CD4-positive, alpha-beta T cell treated with Interferon alpha-2 for 1 hour (primary cell): Measurements from ENCODE around the gene GPX5.
A peak's percentile ranks its signal among the peaks of the same experiment; 100 is the strongest.
"Not testable (repeated sequence)": the region's sequence is repeated elsewhere in the genome, so short reads cannot be mapped to it uniquely, and the experiment has no call there.

Experiments
- DNase-seq, 2 donors: peaks; one replicate each; pipeline ENCODE4 v3.0.0-alpha.2; 2020 to 2022

Gene GPX5

DNA sequence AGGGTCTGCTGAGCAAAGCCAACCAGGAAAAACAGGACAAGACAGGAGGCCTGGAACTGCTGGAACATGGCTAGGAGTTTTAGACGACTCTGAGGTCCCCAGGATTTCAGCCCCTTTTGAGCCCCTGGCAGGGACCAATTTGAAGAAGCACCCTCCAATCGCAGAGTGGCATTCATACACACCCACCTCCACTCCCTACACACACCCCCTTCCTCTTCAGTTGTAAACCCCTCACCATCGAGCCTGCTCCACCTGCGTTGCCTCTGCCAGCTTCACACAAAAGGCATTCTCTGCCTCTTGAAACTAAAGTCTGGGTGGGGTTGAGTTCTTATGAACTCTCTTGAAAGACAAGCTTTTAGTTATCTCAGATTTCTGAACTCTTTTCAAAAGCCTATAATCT lies 10.0 kb upstream of the GPX5 start, which contains the start of gene GPX6:
Gene GPX6 (minus strand): TSS at position 118 of the 400 bp plus-strand sequence. CDS start 50 bp downstream, at position 68.
- no peak for DNase-seq

DNA sequence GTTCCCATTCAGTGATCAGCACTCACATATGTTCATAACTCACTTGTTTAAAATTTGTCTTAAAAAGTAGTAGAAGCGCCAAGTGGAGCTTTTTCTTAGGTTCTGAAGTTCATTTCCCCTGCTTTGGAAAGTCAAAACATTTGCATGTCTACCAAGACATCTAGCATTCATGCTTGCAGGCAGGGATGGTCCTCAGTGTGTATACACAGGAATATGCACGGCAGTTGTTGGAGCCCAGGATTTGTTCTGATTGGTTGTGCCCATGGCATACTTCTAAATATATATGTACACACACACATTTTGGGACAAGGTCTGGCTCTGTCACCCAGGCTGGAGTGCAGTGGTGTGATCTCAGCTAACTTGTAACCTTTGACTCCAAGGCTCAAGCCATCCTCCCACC lies 7.7 kb upstream of the GPX5 start:
- DNase-seq: no peak

DNA sequence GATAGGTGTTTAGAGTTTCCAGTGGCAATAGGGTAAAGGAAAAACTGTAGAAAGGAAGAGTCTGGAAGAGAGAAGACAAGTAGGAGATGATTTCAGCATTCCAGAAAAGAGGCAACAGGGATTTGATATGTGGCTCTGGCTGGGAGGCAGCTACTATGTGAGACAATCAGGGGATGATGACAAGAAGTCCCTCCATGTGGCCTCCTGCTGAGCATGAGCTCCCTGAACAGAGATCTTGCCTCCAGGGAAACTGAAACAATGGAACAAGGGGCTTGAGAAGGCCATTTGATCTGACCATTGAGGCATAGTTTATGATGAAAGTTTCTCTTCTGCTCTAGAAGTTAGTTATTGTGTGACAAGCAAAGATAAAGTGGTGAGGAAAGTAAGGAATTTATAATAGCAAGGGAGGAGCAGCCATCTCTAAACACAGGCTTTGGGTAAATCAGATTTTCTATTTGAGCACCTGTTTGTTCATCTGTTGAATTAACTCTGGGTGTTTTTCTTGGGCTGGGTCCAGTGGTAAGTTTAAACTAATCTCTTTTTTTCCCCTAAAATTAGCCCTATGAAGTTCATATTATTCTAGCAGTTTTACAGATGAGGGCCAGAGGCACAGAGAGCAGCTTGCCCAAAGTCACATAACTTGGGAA lies 3.0 kb upstream of the GPX5 start:
- no peak for DNase-seq

DNA sequence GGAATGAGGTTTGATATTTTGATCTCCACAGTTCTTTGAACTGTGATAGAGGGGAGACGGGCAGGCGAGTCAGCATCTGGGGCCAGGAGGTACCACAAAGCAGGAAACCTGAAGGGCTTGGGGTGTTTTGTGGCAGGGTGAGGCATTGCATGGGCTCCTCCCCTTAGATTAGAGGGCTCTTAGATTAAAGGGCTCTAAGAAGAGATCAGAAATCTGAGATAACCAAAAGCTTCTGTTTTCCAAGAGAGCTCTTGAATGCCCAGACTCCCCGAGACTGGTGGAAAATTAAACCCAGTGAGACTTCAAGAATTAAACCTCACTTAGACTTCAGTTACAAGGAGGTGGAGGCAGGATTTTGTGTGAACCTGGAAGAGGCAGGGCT lies 2.4 kb upstream of the GPX5 start:
- peak; percentile 12 to 54 for DNase-seq

DNA sequence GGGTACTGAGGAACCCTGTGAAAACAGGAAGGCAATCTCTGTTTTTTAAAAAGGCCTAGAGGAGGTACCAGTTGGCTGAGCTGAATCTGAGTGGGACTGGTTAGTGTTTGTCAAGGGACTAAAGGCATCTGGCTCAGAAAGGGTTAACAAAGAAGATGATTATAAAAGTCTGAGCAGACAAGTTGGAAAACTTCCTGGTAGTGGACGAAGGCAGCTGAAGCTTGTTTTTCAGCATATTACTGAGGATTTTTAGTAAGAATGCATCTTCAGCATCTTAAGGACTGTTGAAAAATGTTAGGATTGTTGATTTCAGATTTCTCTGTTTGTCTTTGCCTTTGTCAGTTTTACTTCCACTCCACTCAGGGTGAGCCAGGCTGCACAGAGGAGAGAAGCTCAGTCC lies 5.1 kb downstream of the GPX5 start:
- no peak for DNase-seq

DNA sequence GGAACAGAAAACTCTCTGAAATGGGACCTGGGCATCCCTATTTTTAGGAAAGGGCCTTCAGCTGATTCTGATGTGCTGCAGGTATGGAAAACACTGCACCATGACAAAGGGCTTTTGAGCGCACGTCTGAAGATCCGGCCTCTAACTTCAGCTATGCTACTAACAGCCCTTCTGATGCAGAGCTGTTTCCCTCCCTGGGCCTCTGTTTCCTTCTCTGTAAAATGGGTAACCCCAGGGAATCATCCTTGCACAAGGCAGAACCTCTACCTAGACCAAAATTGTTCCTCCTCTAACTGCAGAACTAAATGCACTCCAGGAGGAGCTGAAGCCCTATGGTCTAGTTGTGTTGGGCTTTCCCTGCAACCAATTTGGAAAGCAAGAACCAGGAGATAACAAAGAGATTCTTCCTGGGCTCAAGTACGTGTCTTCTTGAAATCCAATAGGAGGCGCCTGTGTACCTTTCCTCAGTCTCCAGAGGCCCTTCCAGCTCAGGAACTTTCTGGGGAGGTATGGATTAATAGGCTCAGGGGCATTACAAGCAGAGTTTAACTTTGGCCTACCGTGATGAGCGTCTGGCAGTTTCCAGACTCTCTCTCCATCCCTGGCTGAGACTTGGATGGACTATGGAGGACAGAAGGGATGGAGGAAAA lies 5.9 kb downstream of the GPX5 start:
- DNase-seq: no peak

DNA sequence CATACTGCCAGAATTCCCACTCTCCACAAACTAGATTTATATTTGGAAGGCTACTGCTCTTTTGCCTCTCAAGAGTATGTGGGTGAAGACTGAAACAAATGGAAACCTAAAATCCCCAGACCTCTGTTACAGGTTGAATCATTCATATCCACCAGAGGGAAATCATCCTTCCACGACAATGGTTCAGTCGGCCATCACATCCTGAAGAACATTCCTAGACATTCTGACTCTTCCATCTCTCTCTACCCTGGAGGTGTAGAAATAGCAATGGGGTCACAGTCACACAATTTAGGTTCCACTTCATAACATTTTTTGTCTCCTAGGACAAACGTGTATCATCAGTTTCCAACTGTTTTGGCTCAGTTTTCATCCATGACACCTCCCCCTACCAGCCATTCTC lies 8.6 kb downstream of the GPX5 start:
- no peak for DNase-seq

DNA sequence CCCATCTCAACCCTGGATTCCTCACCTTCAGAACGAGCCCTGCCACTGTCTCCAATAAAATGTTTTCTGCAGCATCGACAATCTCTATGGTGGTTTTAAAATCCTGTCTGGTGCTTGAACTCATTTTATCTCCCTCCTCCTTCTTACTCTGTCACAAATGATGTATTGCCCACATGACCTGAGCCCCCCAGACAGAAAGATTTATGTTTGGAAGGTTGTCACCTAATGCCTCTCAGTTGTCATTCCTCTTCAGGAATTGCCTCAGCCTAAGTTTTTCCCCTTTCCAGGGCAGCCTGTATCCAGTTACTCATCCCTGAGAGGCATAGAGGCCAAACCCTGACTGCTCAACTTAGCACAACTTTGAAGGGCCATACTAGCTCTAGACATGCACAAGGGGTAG lies 9.2 kb downstream of the GPX5 start:
- no peak for DNase-seq

DNA sequence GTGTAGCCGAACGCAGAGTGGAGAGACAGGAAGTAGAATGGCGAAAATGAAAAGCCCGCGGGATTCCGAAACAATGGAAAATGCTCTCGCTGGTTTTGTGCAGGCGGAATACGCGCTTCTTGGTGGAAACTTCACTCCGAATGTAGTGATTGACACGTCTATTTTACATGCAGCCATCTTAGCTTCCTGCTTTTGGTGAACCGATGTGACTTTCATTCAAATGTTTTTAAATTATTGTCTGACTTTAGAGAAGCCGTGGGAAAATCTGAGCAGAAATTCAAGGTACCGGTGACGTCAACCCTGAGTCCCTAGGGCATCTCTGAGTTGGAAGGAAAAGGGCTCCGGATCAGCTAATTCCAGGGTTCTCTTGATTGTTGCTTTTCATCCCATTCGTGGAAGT lies 11.4 kb downstream of the GPX5 start:
- DNase-seq: peak in 1 of 2 donors; percentile 13

DNA sequence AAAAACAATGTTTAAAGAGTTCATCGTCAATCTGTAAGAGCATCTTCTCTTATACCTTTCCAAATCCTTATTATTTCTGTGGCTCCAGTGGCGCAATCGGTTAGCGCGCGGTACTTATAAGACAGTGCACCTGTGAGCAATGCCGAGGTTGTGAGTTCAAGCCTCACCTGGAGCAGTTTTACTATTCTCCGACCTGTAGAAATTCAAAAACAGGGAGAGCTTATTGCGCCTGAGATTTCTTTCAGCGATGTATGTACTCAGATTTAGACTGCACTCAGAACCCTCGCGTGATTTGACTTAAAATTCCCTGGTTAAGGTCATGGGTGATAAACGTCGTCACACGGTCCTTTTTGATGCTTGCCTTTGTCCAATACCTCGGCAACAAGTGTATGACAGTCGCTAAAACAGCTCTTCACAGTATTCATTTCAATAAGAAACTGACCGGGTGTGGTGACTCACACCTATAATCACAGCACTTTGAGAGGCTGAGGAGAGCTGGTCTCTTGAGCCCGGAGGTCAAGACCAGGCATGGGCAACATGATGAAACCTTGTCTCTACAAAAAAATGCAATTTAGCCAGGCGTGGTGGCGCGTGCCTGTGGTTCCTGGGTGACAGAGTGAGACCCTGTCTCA lies 11.9 kb downstream of the GPX5 start:
- DNase-seq: peak; percentile 19 to 49

DNA sequence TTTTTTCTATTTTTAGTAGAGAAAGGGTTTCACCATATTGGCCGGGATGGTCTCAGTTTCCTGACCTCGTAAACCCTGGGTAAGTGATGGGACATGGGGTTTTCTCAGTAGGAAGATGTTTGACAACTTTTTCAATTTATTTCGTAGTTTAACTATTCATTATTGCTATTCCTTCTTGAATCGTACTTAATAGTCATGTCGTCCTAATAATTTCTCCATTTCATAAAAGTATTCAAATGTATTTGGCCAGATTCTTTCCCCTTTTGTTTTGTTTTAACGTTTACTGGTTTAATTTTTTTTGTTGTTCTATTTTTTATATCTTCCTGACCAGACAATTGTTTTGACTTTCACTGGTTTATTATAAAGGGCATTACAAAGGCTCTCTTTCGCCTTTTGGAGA lies 16.3 kb downstream of the GPX5 start:
- no peak for DNase-seq

DNA sequence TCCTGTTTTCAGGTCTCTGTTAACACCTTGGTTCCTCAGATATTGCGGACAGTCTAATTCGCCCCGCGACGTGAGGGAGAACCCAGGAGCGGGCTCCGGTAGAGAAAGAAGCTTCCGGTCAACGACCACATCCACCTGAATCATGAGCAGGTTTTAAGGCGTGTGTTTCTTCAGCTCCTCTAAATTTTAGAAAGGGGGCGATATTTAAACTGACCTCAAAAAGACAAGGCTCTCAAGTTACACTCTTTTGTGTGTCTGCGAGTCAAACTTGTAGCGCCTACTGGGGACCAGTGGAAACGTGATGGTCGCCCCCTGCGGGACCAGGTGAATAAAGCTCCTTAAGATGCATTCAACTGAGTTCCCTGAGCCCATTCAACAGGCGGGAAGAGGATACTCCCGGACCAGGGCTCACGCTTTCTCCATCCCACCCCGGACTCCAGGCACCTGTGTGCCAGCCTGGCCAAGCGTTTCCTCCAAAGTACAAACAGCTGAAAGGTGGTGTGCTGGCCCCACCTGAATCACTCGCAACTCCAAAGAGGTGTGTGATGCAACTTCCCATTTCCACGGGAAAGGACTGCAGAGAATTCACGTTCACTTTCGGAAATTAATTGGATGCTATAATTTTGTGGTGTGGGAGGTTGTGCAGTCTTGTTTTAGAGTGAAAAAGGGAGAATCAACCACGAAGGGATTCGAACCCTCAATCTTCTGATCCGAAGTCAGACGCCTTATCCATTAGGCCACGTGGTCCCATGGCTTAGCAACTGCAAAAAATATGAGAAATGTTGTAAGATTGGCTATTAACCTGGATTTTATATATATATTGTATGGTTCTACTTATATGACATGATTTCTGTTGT lies 17.0 kb downstream of the GPX5 start:
- peak; percentile 49 to 70 for DNase-seq

DNA sequence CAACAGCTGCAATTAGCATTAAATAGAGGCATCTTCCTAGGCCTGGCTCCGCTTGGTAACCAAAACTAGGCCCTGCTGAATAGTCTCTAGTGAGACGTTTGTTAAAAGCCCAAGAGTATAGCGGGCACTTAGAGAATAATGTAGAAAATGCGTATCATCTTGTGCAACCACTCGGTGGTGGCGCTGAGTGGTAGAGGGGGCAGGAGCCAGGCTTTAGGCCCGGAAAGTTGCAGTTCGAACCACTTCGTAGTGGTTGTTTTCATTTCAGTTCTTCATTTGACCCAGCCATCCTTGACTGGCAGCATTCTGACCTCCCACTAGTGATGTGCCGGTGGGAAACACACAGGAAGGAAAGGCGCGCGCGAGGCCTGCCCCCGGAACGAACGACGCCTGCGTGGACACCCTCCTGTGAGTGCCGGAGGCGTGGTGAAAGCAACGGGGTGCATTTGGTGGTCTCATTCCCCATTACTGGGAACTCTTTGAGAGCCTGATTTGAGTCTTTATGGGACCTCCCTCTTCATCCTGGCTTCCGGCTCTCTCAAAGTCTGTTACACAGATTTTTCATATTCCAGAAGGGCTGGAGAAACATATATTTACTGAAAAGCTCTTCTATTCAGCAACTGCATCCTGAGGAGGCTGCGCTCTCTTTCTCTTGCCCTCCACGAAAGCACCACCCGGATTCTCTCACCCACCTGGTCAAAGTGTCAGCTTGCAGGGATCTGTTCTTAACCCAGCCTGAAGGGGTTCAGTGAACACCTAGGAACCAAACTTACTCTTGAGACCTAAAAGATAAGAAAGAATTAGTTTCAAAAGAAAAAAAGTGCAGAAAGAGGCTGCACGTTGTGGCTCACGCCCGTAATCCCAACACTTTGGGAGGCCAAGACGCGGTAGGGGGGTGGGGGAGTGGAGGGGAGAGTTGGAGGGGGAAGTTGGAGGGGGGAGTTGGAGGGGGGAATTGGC lies 18.2 kb downstream of the GPX5 start:
- peak in 1 of 2 donors; percentile 16 for DNase-seq

DNA sequence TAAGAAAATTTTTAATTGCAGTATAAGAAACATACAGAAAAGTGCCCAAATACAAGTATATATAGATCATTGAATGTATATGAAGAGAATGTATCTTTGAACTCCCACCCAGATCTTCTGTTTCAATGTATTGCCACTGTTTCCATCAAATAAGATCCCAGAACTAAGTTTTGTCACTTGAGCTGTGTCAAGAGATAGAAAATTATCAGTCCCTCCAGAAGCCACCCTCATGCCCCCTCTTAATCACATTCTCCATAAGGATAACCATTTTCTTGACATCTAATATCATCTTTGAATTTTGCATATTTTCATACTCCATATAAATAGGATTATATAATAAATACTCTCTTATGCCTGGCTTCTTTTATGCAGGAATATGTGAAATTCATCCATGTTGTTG lies 20.3 kb downstream of the GPX5 start:
- DNase-seq: no peak

DNA sequence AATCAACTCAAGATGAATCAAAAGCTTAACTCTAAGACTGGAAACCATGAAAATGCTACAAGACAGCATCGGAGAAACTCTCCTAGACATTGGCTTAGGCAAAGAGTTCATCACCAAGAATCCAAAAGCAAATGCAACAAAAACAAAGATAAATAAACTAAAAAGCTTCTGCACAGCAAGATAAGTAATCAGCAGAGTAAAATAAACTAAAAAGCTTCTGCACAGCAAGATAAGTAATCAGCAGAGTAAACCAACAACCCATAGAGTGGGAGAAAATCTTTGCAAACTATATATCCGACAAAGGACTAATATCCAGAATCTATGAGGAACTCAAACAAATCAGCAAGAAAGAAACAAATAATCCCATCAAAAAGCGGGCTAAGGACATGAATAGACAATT lies 21.3 kb downstream of the GPX5 start:
- DNase-seq: not testable (repeated sequence)

DNA sequence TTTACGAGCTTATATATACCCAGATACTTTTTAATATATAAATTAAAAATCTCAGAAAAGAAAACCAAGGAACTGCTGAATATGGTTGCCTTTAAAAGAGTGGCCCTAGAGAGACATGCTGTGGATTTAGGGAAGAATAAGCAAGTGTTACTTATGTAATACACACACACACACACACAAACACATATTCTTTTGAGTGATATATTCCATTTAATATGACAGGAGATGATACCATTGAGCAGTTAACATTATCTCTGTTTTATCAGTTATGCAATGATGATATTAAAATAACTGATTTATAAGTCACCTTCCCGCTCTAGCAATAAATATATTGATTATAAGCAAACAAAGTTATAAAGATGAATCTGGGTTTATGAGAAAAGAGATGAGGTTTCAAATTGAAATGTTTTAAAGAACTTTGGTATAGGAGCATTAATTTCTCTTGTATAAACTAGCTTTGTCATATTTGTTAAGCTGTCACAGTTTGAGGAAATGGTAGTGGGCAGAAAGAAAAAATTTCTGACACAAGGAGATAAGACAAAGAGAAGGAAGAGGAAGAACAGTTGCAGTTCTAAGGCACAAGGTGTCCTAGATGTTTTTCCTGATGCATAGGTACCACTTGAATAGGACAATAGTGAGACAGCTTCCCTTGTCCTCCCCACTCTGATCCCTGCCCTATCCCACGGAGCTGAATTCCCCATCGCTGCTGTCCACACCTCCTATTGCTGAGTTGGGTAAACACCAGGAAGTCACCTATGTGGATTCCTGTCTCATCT lies 26.4 kb downstream of the GPX5 start:
- DNase-seq: no peak

DNA sequence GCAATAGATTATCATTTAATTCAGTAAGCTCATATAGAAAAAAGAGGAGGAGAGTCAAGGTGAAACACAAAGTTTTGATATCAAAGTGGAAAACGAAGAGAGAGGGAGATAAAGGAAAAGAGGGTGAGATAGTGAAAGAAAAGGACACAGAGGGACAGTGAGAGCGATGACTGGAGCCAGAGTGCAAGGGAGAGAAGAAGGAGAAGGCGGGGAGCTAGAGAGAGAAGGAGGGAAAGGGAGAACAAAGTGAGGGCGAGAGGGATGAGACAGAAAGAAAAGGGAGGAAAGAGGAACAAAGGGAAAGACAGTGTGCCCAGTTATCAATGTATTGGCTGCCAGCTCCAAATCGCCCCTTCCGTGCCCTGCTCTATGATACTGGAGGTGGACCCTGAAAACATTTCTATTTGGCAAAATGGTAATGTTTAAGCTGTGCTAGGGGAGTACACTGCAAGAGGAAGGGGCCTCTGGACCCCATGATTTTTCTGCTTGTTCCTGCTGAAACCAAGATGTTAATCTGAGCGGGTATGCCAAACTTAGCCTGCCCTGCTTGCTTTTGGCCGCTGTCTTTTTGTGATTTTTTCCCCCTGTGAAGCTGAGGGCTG lies 27.8 kb downstream of the GPX5 start:
- no peak for DNase-seq

DNA sequence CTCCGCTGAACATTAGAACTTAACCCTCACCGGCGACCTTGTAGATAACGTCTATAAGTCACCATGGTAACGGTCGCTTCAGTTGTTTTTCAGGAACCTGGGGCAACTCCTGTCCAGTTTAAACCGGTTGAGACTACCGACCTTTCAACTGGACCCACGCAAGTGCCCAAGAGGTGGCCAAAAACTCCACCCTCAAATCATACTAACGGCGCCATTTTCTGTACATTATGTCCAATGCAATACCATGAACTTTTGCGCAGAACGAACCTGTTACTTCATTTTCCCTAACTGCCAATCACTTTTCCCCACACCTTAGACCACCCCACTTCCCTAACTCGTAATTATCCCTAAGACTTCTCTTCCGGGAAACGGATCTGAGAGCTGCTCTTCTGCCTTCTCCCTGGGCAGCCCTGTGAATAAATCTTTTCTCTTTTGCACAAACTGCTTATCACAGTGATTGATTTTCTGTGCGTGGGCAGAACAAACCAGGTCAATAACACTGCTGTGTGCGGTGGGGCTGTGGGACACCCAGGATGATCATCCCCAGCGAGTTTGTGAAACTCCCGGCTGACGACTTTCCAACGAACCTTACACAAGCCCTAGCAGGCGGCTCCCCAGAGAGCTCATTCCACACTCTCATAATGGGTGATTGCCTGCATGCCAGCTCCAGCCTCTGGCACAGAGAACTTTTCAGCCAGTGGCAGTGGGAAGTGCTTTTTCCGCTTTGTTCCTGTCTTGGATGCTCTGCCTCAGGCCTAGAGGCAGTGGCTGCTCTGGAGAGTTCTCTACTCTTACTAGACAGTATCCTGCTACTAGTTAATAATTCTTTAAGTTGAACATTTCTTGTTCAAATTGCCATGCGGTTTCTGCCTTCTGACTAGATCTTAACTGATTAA lies 28.6 kb downstream of the GPX5 start:
- no peak for DNase-seq

DNA sequence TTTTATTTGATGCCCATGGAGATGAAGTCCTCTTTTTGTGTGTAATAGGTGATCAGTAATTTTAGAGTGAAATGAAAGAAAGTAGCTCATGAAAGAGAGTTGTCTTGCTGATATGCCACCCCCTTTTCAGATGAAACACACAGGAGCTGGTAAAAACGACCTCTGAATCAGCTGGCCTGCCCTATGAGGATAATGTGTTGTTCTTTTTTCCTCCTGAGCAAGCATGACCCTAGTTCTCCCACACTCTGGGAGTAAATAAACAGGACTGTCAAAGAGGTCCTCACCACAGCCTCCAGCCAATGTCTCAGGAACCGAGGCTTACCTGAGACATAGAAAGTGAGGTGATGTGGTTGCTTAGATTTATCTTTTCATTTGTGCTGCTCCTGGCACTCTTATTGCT lies 29.5 kb downstream of the GPX5 start:
- DNase-seq: no peak

DNA sequence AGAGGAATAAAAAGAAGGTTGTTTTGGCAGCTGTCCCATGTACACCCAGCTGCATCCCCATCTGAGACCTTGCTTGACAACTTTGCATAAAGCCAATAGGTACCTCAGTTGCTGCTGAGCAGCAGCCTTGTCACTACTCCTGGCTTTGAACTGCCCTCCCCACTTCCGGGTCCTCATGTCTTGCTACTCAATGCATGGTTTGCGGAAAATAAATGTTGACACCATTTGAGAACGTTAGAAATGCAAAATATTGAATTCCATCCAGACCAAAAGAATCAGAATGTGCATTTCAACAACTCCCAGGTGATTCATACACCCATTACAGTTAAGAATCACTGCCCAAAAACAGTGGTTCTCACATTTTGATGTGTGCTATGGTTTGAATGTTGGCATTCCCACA lies 32.9 kb downstream of the GPX5 start:
- no peak for DNase-seq
